Measurements from ENCODE around the gene RPL36. TPM values are rescaled to one million over a fixed set of nuclear protein-coding genes. Genes with fewer than 3 reads are reported as not detected.

The RPL36 gene
- total RNA-seq, 1 donor from 2014 or later: 778 TPM

DNA sequence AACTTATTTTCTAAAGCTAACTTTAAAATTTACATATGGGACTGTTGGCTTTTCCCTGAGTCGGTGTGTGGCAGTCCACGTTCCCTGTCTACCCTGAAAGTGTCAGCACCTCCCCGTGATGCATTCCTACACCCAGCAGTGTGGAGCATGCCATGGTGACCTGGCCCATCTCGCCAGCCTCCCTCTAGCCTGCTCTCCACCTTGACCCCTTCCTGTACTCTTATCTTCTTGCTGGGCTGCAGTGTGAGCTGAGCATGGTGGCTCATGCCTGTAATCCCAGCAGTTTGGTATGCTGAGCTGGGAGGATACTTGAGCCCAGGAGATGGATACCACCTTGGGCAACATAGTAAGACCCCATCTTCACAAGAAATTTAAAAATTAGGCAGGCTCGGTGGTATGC, 35.2 kb upstream of the RPL36 start:
- no peaks in the 10 kb centered on the region for H3K79me2 ChIP-seq (ENCODE audit: low read depth)
- no peaks in the 10 kb centered on the region for H3K4me1 ChIP-seq
- no peak overlapping the region for H3K4me2 ChIP-seq
- TF ChIP-seq EZH2 (IDR thresholded peaks at IDR 0.05): no peak
- no peak for TF ChIP-seq EZH2phosphoT487 (IDR thresholded peaks at IDR 0.05)
- TF ChIP-seq, protein P1, sequence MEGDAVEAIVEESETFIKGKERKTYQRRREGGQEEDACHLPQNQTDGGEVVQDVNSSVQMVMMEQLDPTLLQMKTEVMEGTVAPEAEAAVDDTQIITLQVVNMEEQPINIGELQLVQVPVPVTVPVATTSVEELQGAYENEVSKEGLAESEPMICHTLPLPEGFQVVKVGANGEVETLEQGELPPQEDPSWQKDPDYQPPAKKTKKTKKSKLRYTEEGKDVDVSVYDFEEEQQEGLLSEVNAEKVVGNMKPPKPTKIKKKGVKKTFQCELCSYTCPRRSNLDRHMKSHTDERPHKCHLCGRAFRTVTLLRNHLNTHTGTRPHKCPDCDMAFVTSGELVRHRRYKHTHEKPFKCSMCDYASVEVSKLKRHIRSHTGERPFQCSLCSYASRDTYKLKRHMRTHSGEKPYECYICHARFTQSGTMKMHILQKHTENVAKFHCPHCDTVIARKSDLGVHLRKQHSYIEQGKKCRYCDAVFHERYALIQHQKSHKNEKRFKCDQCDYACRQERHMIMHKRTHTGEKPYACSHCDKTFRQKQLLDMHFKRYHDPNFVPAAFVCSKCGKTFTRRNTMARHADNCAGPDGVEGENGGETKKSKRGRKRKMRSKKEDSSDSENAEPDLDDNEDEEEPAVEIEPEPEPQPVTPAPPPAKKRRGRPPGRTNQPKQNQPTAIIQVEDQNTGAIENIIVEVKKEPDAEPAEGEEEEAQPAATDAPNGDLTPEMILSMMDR (IDR thresholded peaks at IDR 0.05): no peak
- Mint-ChIP-seq H3K9me3 (no peaks in the 10 kb centered on the region), H3K27me3 (ENCODE audit: insufficient read depth, low read depth) (peaks cover 2% of the 10 kb centered on the region), H3K36me3 (peaks cover 48% of the 10 kb centered on the region), H3K4me1 (no peaks in the 10 kb centered on the region), H3K4me3 (no peak overlapping the region), H3K27ac (no peak overlapping the region)
- peaks cover 12% of the 10 kb centered on the region for H4K20me1 ChIP-seq (ENCODE audit: low read depth)
- DNase-seq (ENCODE audit: low spot score): no peak
- peaks cover 3% of the 10 kb centered on the region for H3F3A ChIP-seq (ENCODE audit: low read depth)
- H3K9ac ChIP-seq: no peak overlapping the region
- peaks cover 3% of the 10 kb centered on the region for H3K36me3 ChIP-seq
- H3K27ac ChIP-seq: no peak overlapping the region
- H3K9me3 ChIP-seq (ENCODE audit: low read depth): no peaks in the 10 kb centered on the region
- H3K27me3 ChIP-seq: no peaks in the 10 kb centered on the region
- no peak overlapping the region for H2AFZ ChIP-seq (replicated peaks)
- no peak overlapping the region for H3K4me3 ChIP-seq

DNA sequence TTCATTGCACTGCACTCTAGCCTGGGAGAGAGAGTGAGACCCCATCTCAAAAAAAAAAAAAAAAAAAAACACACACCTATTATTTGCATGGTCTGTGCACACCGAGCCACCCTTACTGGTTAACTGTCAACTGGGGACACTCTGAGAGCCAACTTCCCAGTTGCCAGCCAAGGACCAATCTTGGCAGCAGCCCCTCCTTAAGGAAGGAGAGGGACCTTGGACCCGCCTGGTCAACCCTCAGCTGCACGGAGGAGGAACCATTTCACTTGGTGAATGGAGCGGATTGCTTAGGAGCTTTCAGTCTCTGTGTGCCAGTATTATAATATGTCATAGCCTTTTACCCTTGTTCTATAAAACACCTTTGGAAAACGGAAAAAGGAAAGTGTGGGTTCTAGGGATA, 34.7 kb upstream of the RPL36 start:
- no peak overlapping the region for H3K27ac Mint-ChIP-seq
- H3K36me3 Mint-ChIP-seq: peaks cover 46% of the 10 kb centered on the region
- peaks cover 3% of the 10 kb centered on the region for H3K36me3 ChIP-seq
- no peaks in the 10 kb centered on the region for H3K4me1 Mint-ChIP-seq
- H3K4me2 ChIP-seq: no peak overlapping the region
- no peaks in the 10 kb centered on the region for H3K9me3 ChIP-seq (ENCODE audit: low read depth)
- H3K27me3 Mint-ChIP-seq (ENCODE audit: insufficient read depth, low read depth): peaks cover 2% of the 10 kb centered on the region
- TF ChIP-seq EZH2phosphoT487 (IDR thresholded peaks at IDR 0.05) (no peak), EZH2 (IDR thresholded peaks at IDR 0.05) (no peak)
- TF ChIP-seq, protein P1 (IDR thresholded peaks at IDR 0.05): no peak
- no peak overlapping the region for H2AFZ ChIP-seq (replicated peaks)
- no peaks in the 10 kb centered on the region for H3K27me3 ChIP-seq
- H3K79me2 ChIP-seq (ENCODE audit: low read depth): no peaks in the 10 kb centered on the region
- no peak overlapping the region for H3K9ac ChIP-seq
- H3K4me3 Mint-ChIP-seq: no peak overlapping the region
- H4K20me1 ChIP-seq (ENCODE audit: low read depth): peaks cover 12% of the 10 kb centered on the region
- no peak for DNase-seq (ENCODE audit: low spot score)
- H3F3A ChIP-seq (ENCODE audit: low read depth): peaks cover 3% of the 10 kb centered on the region
- no peak overlapping the region for H3K4me3 ChIP-seq
- no peak overlapping the region for H3K27ac ChIP-seq
- no peaks in the 10 kb centered on the region for H3K4me1 ChIP-seq
- no peaks in the 10 kb centered on the region for H3K9me3 Mint-ChIP-seq

DNA sequence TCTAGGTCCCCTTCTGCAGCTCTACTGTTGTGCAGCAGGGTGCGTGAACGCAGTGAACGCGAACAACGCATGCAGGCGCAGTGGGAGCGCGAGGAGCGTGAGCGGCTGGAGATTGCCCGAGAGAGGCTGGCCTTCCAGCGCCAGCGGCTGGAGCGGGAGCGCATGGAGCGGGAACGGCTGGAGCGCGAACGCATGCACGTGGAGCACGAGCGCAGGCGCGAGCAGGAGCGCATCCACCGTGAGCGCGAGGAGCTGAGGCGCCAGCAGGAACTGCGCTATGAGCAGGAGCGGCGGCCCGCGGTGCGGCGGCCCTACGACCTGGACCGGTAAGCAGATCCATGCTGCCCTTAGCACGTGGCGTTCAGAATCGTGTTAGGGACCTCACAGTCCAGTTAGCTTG, 28.6 kb upstream of the RPL36 start:
- no peaks in the 10 kb centered on the region for H3K36me3 ChIP-seq
- no peaks in the 10 kb centered on the region for H3K9me3 ChIP-seq (ENCODE audit: low read depth)
- no peaks in the 10 kb centered on the region for H3K9me3 Mint-ChIP-seq
- peaks cover 30% of the 10 kb centered on the region for H3K36me3 Mint-ChIP-seq
- H3K27ac Mint-ChIP-seq: no peak overlapping the region
- no peaks in the 10 kb centered on the region for H3K27me3 ChIP-seq
- peaks cover 3% of the 10 kb centered on the region for H3F3A ChIP-seq (ENCODE audit: low read depth)
- TF ChIP-seq EZH2 (IDR thresholded peaks at IDR 0.05) (no peak), EZH2phosphoT487 (IDR thresholded peaks at IDR 0.05) (no peak)
- TF ChIP-seq, protein P1 (IDR thresholded peaks at IDR 0.05): no peak
- H3K4me3 ChIP-seq: no peak overlapping the region
- no peak overlapping the region for H3K4me3 Mint-ChIP-seq
- H3K27me3 Mint-ChIP-seq (ENCODE audit: insufficient read depth, low read depth): peaks cover 5% of the 10 kb centered on the region
- H3K27ac ChIP-seq: no peak overlapping the region
- DNase-seq (ENCODE audit: low spot score): no peak
- no peaks in the 10 kb centered on the region for H3K4me1 ChIP-seq
- H3K4me1 Mint-ChIP-seq: no peaks in the 10 kb centered on the region
- H2AFZ ChIP-seq (replicated peaks): no peak overlapping the region
- no peak overlapping the region for H3K4me2 ChIP-seq
- H3K9ac ChIP-seq: no peak overlapping the region
- H4K20me1 ChIP-seq (ENCODE audit: low read depth): peaks cover 14% of the 10 kb centered on the region
- H3K79me2 ChIP-seq (ENCODE audit: low read depth): no peaks in the 10 kb centered on the region

Measured in neural progenitor cell (in vitro differentiated cells).